Fibroblast of pulmonary artery (primary cell): Measurements from ENCODE around the gene SKIC2.

Experiments used
- DNase-seq: peaks from one replicate; pipeline ENCODE4 v3.0.0-alpha.2; 2010; ENCODE audit warnings: low read depth
- H3K4me3 ChIP-seq: replicated peaks from 2 replicates; pipeline ENCODE4 v1.5.1; 2011; ENCODE audit warnings: low read depth, mild to moderate bottlenecking, control low read depth, low read length, moderate library complexity
- CTCF ChIP-seq: IDR thresholded peaks from 2 replicates; pipeline ENCODE4 v1.5.1; 2011; ENCODE audit warnings: mild to moderate bottlenecking, control low read depth, low read length, inconsistent platforms; ENCODE audit errors: missing control alignments

The SKIC2 gene

GRCh38 chr6:31919624-31920303, 39.2 kb upstream of the SKIC2 start:
- TF ChIP-seq CTCF = no peak

GRCh38 chr6:31920811-31921210, 38.2 kb upstream of the SKIC2 start:
- peak; percentile 25 for DNase-seq
- TF ChIP-seq CTCF = no peak
- no peak overlapping the region for H3K4me3 ChIP-seq

More at GRCh38 chr6:31919624-31920303, 39.2 kb upstream of the SKIC2 start:
- H3K4me3 ChIP-seq = no peak overlapping the region
- no peak for DNase-seq

- peak; percentile 26 for TF ChIP-seq CTCF
- peak; percentile 29 for DNase-seq
- H3K4me3 ChIP-seq = no peak overlapping the region
Observed at GRCh38 chr6:31922942-31923341, 36.0 kb upstream of the SKIC2 start.

- no peak for DNase-seq
- TF ChIP-seq CTCF = no peak
- no peak within 1 kb of the TSS for H3K4me3 ChIP-seq
Observed at GRCh38 chr6:31927242-31927862, 31.6 kb upstream of the SKIC2 start, which contains the start of gene C2. Gene C2, plus strand, starts transcription at chr6:31927717. Its CDS starts 36 bp downstream, at chr6:31927753.

GRCh38 chr6:31927863-31928671, 30.9 kb upstream of the SKIC2 start:
- H3K4me3 ChIP-seq = no peak overlapping the region
- DNase-seq = no peak
- no peak for TF ChIP-seq CTCF

- TF ChIP-seq CTCF = no peak
- no peak for DNase-seq
- no peak overlapping the region for H3K4me3 ChIP-seq
Observed at GRCh38 chr6:31928672-31928939, 30.4 kb upstream of the SKIC2 start.
